ENCODE data around the gene RAD51B.
"Not testable (repeated sequence)": the region's sequence is repeated elsewhere in the genome, so short reads cannot be mapped to it uniquely, and the experiment has no call there.

GRCh38 chr14:68662826-68663225, 843.2 kb downstream of the RAD51B start:
- TF ChIP-seq CTCF (conservative IDR thresholded peaks at IDR 0.05); EZH2 (IDR thresholded peaks at IDR 0.05; ENCODE audit: low read depth): not testable (repeated sequence)
